WI38 (cell line): ENCODE results near the gene AP3M1.
"Not testable (repeated sequence)": the region's sequence is repeated elsewhere in the genome, so short reads cannot be mapped to it uniquely, and the experiment has no call there.

Source experiments
- H3K4me3 ChIP-seq: 2 replicates; pipeline ENCODE4 v1.5.1; 2011; ENCODE audit warnings: low read depth, mild to moderate bottlenecking, control low read depth, low read length
- CTCF ChIP-seq: IDR thresholded peaks from 2 replicates; pipeline ENCODE4 v1.5.1; 2012; ENCODE audit warnings: low read depth, mild to moderate bottlenecking, control low read depth, low read length

The AP3M1 gene

GRCh38 chr10:74150204-74150989 is at the start of gene AP3M1:
Gene AP3M1 (minus strand): TSS chr10:74150828. CDS start chr10:74138379, 12,449 bp downstream.
- H3K4me3 ChIP-seq: peak within 1 kb of the TSS; percentile 92
- TF ChIP-seq CTCF: no peak

- H3K4me3 ChIP-seq: no peak overlapping the region
- TF ChIP-seq CTCF: no peak
Observed at GRCh38 chr10:74199315-74199714, 48.7 kb upstream of the AP3M1 start.

DNA sequence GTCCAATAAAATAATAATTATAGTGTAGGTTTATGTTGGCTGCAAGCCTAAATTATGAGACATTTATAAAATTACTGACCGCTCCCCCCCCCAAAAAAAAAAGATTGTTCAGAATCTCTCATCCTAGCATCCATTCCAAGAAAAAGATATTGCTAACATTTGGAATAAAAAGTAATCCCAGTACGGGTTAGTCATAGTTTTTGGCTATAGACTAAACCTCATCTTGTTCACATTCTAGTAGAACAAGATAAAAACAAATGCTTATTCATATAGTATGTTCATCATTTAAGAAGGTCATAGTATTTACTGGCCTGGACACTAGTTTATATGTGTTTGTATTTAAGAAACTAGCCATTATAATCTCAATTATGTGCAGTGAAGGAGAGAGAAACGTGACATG is 44.4 kb upstream of the AP3M1 start:
- no peak for TF ChIP-seq CTCF
- no peak overlapping the region for H3K4me3 ChIP-seq

- no peak overlapping the region for H3K4me3 ChIP-seq
- no peak for TF ChIP-seq CTCF
Observed at GRCh38 chr10:74194545-74194944, 43.9 kb upstream of the AP3M1 start.

DNA sequence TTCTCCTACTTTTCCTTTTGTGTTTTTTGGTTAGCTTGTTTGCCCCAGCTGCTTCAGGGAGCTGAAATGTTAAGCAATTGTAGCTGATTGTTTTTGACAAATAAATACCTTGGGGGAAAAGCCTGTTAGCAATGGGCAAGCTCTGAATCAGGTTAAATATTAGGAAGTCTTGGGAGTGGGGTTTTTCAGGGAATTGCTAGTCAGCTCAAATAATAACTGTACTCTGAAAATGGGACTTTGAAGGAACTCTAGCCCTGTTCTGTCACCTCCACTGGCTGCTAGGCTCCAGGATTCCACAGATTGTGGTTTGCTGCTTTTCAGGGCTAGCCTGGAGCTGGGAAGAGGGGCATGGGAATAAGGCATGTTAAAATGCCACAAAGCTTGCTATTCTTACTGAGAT is 39.9 kb upstream of the AP3M1 start:
- H3K4me3 ChIP-seq: peak overlapping the region; percentile 48
- no peak for TF ChIP-seq CTCF

- peak overlapping the region; percentile 48 for H3K4me3 ChIP-seq
Observed at GRCh38 chr10:74189999-74190421, 39.4 kb upstream of the AP3M1 start.

DNA sequence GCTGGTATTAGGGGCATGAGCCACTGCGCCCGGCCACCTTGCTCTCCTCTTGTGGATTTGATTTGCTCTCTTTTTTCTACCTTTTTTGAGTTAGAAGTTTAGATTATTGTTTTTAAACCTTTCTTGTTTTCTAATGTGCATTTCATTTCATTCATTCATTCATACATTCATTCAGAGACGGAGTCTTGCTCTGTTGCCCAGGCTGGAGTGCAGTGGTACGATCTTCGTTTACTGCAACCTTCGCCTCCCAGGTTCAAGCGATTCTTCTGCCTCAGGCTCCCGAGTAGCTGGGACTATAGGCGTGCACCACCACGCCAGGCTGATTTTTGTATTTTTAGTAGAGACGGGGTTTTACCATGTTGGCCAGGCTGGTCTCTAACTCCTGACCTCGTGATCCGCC is 38.0 kb upstream of the AP3M1 start:
- not testable (repeated sequence) for H3K4me3 ChIP-seq

More at GRCh38 chr10:74189999-74190421, 39.4 kb upstream of the AP3M1 start:
- no peak for TF ChIP-seq CTCF

- no peak for TF ChIP-seq CTCF
- no peak overlapping the region for H3K4me3 ChIP-seq
Observed at GRCh38 chr10:74187237-74187636, 36.6 kb upstream of the AP3M1 start.
